ENCODE results near the gene DUSP11.

DUSP11 gene

DNA sequence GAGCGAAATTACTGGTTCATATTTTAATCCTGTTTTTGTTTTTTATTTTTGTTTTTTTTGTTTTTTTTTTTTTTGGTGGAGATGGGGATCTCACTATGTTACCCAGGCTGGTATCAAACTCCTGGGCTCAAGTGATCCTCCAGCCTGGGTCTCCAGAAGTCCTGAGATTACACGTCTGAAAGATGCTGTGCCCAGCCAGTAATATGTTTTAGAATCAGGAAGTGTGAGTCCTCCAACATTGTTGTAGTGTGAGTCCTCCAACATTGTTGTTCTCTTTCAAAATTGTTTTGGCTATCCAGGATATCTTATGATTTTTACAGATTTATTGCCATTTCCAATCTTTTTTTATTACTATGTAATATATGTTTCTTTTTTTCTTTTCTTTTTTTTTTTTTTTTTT lies 65.8 kb downstream of the DUSP11 start:
- no peaks in the 10 kb centered on the region for H3K36me3 ChIP-seq (ENCODE audit: insufficient read depth, low read length)
- no peak overlapping the region for H3K4me3 ChIP-seq (ENCODE audit: low read depth in 1 of 2, low read length in 2 of 2)
- no peak overlapping the region for H3K27ac ChIP-seq (ENCODE audit: low read depth, low read length)

More for the DNA sequence above, 65.8 kb downstream of the DUSP11 start:
- H3K4me1 ChIP-seq (ENCODE audit: insufficient read depth, low read length) = no peaks in the 10 kb centered on the region
- H3K9me3 ChIP-seq (ENCODE audit: low read length) = no peaks in the 10 kb centered on the region
- no peaks in the 10 kb centered on the region for H3K27me3 ChIP-seq (ENCODE audit: control insufficient read depth in 1 of 2, insufficient read depth in 2 of 2, low read length in 2 of 2)
- no peak overlapping the region for H3K9ac ChIP-seq (ENCODE audit: low read length)
